Activated T-cell treated with anti-CD3 and anti-CD28 coated beads, Interleukin-2, amount 50 U/mL, for 72 hours (primary cell): ENCODE measurements around the gene PGAM1. TPM values are rescaled to one million over a fixed set of nuclear protein-coding genes. Genes with fewer than 3 reads are reported as not detected.

Experiments used
- ATAC-seq, 2 donors: fragments of 150-1000 bp; cut with Tn5 transposase; replicated peaks in 1 of 2; 2 replicates each; pipeline ENCODE4 v1.10.0; 2021; ENCODE audit warnings: moderate library complexity in 2 of 2, mild to moderate bottlenecking in 1 of 2
- DNase-seq, 2 donors: peaks; one replicate each; pipeline ENCODE4 v3.0.0; 2021 to 2022; ENCODE audit warnings: mixed read lengths in 1 of 2
- H3K27ac Mint-ChIP-seq: one replicate; pipeline ENCODE4 v1.8.0; 2022; ENCODE audit warnings: mild to moderate bottlenecking, moderate library complexity, mixed read lengths
- H3K27me3 Mint-ChIP-seq: one replicate; pipeline ENCODE4 v1.8.0; 2022; ENCODE audit warnings: low read depth, mixed read lengths
- H3K36me3 Mint-ChIP-seq, 2 donors: one replicate each; pipeline ENCODE4 v1.8.0; 2022; ENCODE audit warnings: mixed read lengths in 2 of 2, mild to moderate bottlenecking in 1 of 2; ENCODE audit not compliant: insufficient read depth in 2 of 2
- H3K4me1 Mint-ChIP-seq: one replicate; pipeline ENCODE4 v1.8.0; 2022; ENCODE audit warnings: low read depth, mixed read lengths
- H3K4me3 Mint-ChIP-seq, 2 donors: one replicate each; pipeline ENCODE4 v1.8.0; 2022; ENCODE audit warnings: mild to moderate bottlenecking in 2 of 2, mixed read lengths in 2 of 2, moderate library complexity in 2 of 2
- H3K9me3 Mint-ChIP-seq, 2 donors: one replicate each; pipeline ENCODE4 v1.8.0; 2022; ENCODE audit warnings: mixed read lengths in 2 of 2
- total RNA-seq, 2 donors: library from RNA; stranded (reverse); gene quantifications; one replicate each; pipeline ENCODE4 v1.2.3, GENCODE V29; 2022

PGAM1 gene
- total RNA-seq, 2 donors from 2014 or later: 362 to 512 TPM

- no peaks in the 10 kb centered on the region for H3K27me3 Mint-ChIP-seq
- no peak for DNase-seq
- ATAC-seq: no peak
- peaks cover 16 to 34% of the 10 kb centered on the region in 2 donors for H3K36me3 Mint-ChIP-seq
- no peaks in the 10 kb centered on the region for H3K9me3 Mint-ChIP-seq
- peak overlapping the region; percentile 95 for H3K27ac Mint-ChIP-seq
- H3K4me1 Mint-ChIP-seq: peaks cover 52% of the 10 kb centered on the region
- H3K4me3 Mint-ChIP-seq: peak overlapping the region; percentile 76 to 97
These were observed 982 bp downstream of the PGAM1 start for GRCh38 chr10:97426776-97427570.

GRCh38 chr10:97427571-97428179, 1.7 kb downstream of the PGAM1 start:
- H3K36me3 Mint-ChIP-seq: peaks cover 16 to 36% of the 10 kb centered on the region in 2 donors
- ATAC-seq (peak; percentile 41 to 58), DNase-seq (peak; percentile 45 to 51)
- H3K27me3 Mint-ChIP-seq: no peaks in the 10 kb centered on the region
- peak overlapping the region; percentile 95 for H3K27ac Mint-ChIP-seq
- H3K4me3 Mint-ChIP-seq: peak overlapping the region; percentile 76 to 97
- no peaks in the 10 kb centered on the region for H3K9me3 Mint-ChIP-seq
- H3K4me1 Mint-ChIP-seq: peaks cover 51% of the 10 kb centered on the region

GRCh38 chr10:97428572-97428981, 2.6 kb downstream of the PGAM1 start:
- Mint-ChIP-seq H3K27ac (peak overlapping the region; percentile 92), H3K9me3 (no peaks in the 10 kb centered on the region), H3K4me1 (peaks cover 42% of the 10 kb centered on the region), H3K27me3 (no peaks in the 10 kb centered on the region), H3K36me3 (peaks cover 16 to 36% of the 10 kb centered on the region in 2 donors), H3K4me3 (peak overlapping the region; percentile 76 to 97)
- DNase-seq: peak; percentile 17 to 41
- no peak for ATAC-seq

- Mint-ChIP-seq H3K27me3 (no peaks in the 10 kb centered on the region), H3K27ac (peak overlapping the region; percentile 86), H3K4me1 (peaks cover 18% of the 10 kb centered on the region), H3K4me3 (no peak overlapping the region), H3K36me3 (peaks cover 4 to 25% of the 10 kb centered on the region in 2 donors), H3K9me3 (no peaks in the 10 kb centered on the region)
- DNase-seq (no peak), ATAC-seq (no peak)
These were observed 8.1 kb downstream of the PGAM1 start for GRCh38 chr10:97434055-97434454.

- ATAC-seq (no peak), DNase-seq (no peak)
- peak overlapping the region; percentile 86 for H3K27ac Mint-ChIP-seq
- H3K36me3 Mint-ChIP-seq: peaks cover 4 to 20% of the 10 kb centered on the region in 2 donors
- peaks cover 13% of the 10 kb centered on the region for H3K4me1 Mint-ChIP-seq
- no peaks in the 10 kb centered on the region for H3K27me3 Mint-ChIP-seq
- no peak overlapping the region for H3K4me3 Mint-ChIP-seq
- no peaks in the 10 kb centered on the region for H3K9me3 Mint-ChIP-seq
These were observed 8.6 kb downstream of the PGAM1 start for GRCh38 chr10:97434557-97434956.

- Mint-ChIP-seq H3K4me1 (peaks cover 11% of the 10 kb centered on the region), H3K36me3 (peaks cover 3 to 16% of the 10 kb centered on the region in 2 donors), H3K27me3 (no peaks in the 10 kb centered on the region), H3K4me3 (no peak overlapping the region), H3K9me3 (no peaks in the 10 kb centered on the region), H3K27ac (peak overlapping the region; percentile 52)
- DNase-seq: no peak
- ATAC-seq: no peak
These were observed 9.2 kb downstream of the PGAM1 start for GRCh38 chr10:97435211-97435610.

- H3K36me3 Mint-ChIP-seq: peaks cover 17 to 23% of the 10 kb centered on the region in 2 donors
- ATAC-seq (no peak), DNase-seq (no peak)
- peak overlapping the region; percentile 54 for H3K27ac Mint-ChIP-seq
- H3K9me3 Mint-ChIP-seq: no peaks in the 10 kb centered on the region
- H3K4me1 Mint-ChIP-seq: peaks cover 34% of the 10 kb centered on the region
- no peak overlapping the region for H3K4me3 Mint-ChIP-seq
- no peaks in the 10 kb centered on the region for H3K27me3 Mint-ChIP-seq
These were observed 16.3 kb downstream of the PGAM1 start for GRCh38 chr10:97442277-97442676.

GRCh38 chr10:97444212-97444611, 18.2 kb downstream of the PGAM1 start:
- Mint-ChIP-seq H3K27ac (peak overlapping the region; percentile 98), H3K9me3 (no peaks in the 10 kb centered on the region), H3K4me1 (peaks cover 50% of the 10 kb centered on the region), H3K36me3 (peaks cover 14 to 23% of the 10 kb centered on the region in 2 donors), H3K27me3 (no peaks in the 10 kb centered on the region), H3K4me3 (peak overlapping the region; percentile 94 to 98)
- ATAC-seq (peak; percentile 14 to 46), DNase-seq (no peak)

GRCh38 chr10:97445357-97445721, 19.3 kb downstream of the PGAM1 start:
- H3K4me3 Mint-ChIP-seq: peak overlapping the region; percentile 94 to 98
- DNase-seq (no peak), ATAC-seq (no peak)
- peak overlapping the region; percentile 98 for H3K27ac Mint-ChIP-seq
- peaks cover 54% of the 10 kb centered on the region for H3K4me1 Mint-ChIP-seq
- H3K9me3 Mint-ChIP-seq: no peaks in the 10 kb centered on the region
- H3K36me3 Mint-ChIP-seq: peaks cover 14 to 19% of the 10 kb centered on the region in 2 donors
- H3K27me3 Mint-ChIP-seq: no peaks in the 10 kb centered on the region

GRCh38 chr10:97445722-97446639, 20.0 kb downstream of the PGAM1 start, which contains the start of the genes EXOSC1 and ZDHHC16:
Gene EXOSC1 (minus strand): TSS chr10:97446006. CDS start chr10:97445985, 21 bp downstream.
Gene ZDHHC16 (plus strand): TSS chr10:97446175. CDS start chr10:97451676, 5,501 bp downstream.
- ATAC-seq (peak; percentile 89 to 93), DNase-seq (peak; percentile 92 to 96)
- no peaks in the 10 kb centered on the region for H3K27me3 Mint-ChIP-seq
- peaks cover 13 to 21% of the 10 kb centered on the region in 2 donors for H3K36me3 Mint-ChIP-seq
- H3K27ac Mint-ChIP-seq: peak within 1 kb of the TSS; percentile 98
- H3K4me1 Mint-ChIP-seq: peaks cover 61% of the 10 kb centered on the region
- no peaks in the 10 kb centered on the region for H3K9me3 Mint-ChIP-seq
- H3K4me3 Mint-ChIP-seq: peak within 1 kb of the TSS; percentile 94 to 98

GRCh38 chr10:97450828-97451227, 24.8 kb downstream of the PGAM1 start:
- Mint-ChIP-seq H3K9me3 (no peaks in the 10 kb centered on the region), H3K27ac (peak overlapping the region; percentile 36), H3K36me3 (peaks cover 4 to 5% of the 10 kb centered on the region in 2 donors), H3K27me3 (no peaks in the 10 kb centered on the region), H3K4me1 (peaks cover 74% of the 10 kb centered on the region), H3K4me3 (no peak overlapping the region)
- DNase-seq (no peak), ATAC-seq (no peak)

GRCh38 chr10:97451605-97452004, 25.6 kb downstream of the PGAM1 start:
- Mint-ChIP-seq H3K4me1 (peaks cover 69% of the 10 kb centered on the region), H3K36me3 (peaks cover 2 to 7% of the 10 kb centered on the region in 2 donors), H3K27me3 (no peaks in the 10 kb centered on the region), H3K27ac (peak overlapping the region; percentile 39), H3K4me3 (no peak overlapping the region), H3K9me3 (no peaks in the 10 kb centered on the region)
- DNase-seq (no peak), ATAC-seq (no peak)
